22Rv1 (cell line): ENCODE results near the gene TMEM163.

Experiments used
- ZFX ChIP-seq: fragments of 450-650 bp; IDR thresholded peaks from 2 replicates; pipeline ENCODE4 v1.6.1; 2017; ENCODE audit warnings: antibody characterized with exemption, borderline replicate concordance
- TF ChIP-seq, protein P1 (sequence below): fragments of 450-650 bp; IDR thresholded peaks from 2 replicates; pipeline ENCODE4 v1.5.1; 2017; ENCODE audit warnings: mild to moderate bottlenecking

DNA sequence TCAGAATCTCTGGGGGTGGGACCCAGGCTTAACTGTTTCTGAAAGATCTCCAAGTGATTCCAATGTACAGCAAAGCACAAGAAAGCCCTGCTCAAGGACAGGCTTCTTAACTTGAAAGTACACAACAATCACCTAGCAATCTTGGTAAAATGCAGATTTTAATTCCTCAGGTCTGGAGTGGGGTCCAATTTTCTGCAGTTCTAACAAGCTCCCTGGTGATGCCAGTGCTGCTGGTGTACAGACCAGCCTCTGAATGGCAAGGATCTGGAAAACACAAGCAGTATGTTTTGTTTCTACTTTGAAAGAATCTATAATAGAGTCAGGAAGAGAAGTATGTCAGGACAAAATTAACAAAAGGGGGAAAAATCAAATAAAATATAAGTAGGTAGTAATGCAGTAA, 7.8 kb upstream of the TMEM163 start:
- TF ChIP-seq, protein P1, sequence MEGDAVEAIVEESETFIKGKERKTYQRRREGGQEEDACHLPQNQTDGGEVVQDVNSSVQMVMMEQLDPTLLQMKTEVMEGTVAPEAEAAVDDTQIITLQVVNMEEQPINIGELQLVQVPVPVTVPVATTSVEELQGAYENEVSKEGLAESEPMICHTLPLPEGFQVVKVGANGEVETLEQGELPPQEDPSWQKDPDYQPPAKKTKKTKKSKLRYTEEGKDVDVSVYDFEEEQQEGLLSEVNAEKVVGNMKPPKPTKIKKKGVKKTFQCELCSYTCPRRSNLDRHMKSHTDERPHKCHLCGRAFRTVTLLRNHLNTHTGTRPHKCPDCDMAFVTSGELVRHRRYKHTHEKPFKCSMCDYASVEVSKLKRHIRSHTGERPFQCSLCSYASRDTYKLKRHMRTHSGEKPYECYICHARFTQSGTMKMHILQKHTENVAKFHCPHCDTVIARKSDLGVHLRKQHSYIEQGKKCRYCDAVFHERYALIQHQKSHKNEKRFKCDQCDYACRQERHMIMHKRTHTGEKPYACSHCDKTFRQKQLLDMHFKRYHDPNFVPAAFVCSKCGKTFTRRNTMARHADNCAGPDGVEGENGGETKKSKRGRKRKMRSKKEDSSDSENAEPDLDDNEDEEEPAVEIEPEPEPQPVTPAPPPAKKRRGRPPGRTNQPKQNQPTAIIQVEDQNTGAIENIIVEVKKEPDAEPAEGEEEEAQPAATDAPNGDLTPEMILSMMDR, result no peak
- no peak for TF ChIP-seq ZFX
